Myocyte (in vitro differentiated cells): ENCODE results near the gene NUP62. TPM values are rescaled to one million over a fixed set of nuclear protein-coding genes. Genes with fewer than 3 reads are reported as not detected.

Experiments used
- DNase-seq: peaks from one replicate; pipeline ENCODE4 v3.0.0-alpha.2; 2012; ENCODE audit warnings: low read depth
- total RNA-seq: library from RNA; depleted of rRNA; stranded (reverse); fragments of >200 nt; gene quantifications from 2 replicates; pipeline ENCODE4 v1.2.3, GENCODE V29; 2014

NUP62 gene
- total RNA-seq, 1 donor from 2014 or later: 54.1 TPM

DNA sequence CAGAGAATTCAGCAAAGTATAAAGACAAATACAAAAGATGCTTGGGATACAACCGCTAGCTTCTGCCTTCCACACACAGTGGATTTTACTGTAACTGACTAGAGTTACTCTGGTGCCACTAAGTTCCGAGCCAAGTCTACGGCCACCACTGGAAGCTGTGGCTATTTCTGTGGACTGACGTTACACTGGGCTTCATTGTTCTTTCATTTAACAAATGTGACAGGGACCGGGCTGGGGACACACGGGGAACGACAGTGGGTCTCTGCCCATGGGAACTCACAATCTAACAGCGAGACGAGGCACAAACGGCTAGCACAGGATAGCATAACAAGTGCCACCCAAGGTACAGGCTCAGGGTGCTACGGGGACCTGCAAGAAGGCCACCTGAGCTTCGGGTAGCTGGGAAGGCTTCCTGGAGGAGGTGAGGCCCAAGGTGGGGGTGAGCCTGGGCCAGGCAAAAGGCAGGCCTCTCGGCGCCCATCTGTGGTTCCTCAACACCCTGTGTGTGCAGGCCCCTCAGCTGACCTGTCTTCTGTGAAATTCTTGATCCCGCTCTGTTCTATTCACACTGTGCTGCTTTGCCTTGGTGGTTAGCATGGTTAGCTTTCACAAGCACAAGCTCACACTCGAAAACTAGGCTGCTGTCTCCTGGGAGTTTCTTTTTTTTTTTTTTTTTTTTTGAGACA, 22.3 kb downstream of the NUP62 start:
- DNase-seq: no peak

DNA sequence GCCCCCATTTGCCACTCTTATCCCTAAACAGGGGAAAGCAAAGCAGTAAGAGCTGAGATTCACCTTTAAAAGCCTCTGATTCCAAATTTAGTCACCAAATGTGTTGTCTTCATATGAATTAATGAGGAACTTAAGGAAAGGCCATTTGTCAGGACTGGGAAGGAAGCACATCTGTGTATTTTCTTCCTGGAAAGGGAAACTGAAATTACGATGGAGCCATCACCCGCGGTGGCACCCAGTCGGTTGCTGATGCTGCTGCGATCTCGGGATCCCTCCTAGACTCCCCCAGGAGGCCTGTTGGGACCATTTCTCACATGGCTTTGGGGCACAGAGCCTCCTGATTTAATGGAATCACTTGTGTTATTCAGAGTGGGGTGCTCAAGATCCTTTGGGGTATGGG, 25.2 kb downstream of the NUP62 start:
- no peak for DNase-seq

DNA sequence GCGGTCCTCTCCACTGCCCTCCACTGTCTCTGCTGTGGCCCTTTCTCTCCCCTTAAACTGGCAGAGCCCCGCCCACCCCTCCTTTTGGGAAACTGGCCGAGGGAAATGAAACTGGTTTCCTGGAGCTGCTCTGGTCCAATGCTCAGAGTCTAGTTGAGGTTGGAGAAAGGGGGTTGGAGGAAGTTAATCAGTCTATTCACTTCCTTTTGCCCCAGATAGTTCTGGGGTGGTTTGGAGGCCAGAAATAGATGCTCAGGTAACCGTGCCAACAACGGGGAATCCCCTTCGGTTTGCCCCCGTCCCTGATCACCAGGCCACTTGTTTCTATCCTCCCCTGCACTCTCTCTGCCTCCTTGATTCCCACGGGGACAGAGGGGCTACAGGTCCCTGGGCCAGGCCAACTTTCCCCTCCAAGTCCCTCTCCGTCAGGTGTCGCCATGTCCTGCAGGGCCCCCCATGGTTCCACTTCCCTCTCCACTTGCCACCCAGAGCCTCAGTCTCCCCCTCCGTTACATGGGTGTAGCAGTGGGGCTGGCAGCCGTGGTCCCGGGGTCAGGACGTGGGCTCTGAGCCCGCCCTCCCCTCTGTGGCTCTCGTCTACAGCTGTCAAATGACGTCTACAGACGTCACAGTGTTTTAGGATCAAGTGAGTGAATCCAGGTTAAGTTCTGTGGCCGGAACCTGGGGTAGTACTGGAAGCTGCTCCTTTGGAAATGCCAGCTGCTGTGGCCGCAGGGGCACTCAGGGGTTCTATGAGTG, 32.3 kb downstream of the NUP62 start, which contains the start of gene IL4I1:
Gene IL4I1 (minus strand): TSS at position 25 of the 759 bp plus-strand sequence. CDS start 727 bp downstream, outside the sequence.
- DNase-seq: peak; percentile 61

DNA sequence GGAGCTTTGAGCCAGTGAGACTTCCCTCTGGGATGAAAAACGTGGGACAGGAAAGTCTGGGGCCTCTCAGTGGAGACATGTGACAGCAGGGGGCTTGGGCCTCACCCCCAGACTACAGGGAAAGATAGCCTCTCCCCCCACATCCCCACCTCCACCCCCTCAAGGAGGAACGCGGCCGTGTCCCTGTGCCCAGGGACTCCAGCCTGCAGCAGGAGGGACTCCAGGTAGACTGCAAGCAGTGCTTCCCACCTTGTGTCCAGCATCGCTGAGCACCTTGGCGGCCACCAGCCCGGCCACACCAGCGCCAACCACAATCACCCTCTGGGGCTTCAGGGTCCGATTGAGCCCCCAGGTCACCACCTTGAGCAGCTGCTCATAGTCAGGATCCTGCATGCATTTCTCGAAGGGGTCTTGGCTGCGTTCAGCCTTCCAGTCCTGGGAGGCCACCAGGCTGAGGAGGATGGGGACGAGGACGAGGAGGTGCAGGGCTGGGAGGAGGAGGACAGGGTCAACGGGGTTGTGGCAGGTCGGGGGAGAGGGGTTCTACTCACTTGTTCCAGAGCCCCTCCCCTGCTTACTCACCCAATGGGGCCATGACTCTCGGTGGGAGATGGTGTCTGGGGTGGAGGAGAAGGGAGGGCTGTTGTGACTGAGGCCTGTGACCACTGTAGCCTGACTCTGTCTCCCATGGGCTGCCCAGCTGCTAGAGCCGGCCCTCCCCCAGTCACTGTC, 33.6 kb downstream of the NUP62 start:
- DNase-seq: no peak

DNA sequence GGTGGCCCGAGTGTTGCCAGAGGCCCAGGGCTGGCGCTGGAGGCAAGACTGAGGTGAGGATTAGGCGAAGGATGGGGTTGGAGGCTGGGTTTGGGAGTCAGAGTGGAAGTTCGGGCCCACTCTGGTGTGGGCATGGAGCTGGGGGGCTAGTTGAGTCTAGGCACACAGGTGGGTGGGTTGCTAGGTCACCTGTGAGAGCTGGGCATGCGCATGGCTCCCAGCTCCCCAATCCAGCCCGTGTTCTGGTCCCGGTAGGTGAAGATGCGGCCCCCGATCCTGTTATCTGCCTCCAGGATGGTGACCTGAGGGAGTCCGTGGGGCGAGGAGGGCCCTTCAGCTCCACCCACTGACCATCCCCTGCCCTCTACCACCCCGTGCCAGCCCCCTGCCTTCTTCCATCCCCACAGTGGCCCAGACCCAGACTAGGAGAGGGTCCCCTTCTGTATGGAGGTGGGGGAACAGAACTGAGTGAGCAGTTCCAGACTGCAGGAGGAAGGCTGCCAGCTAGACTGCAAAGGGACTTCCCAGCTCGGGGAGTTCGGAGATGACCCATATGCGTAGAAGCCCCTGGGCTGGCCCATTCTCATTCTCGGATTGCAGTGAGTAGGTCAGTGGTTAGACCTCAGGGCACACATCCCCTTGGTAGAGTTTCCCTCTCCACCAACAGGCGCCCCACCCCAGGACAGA, 34.3 kb downstream of the NUP62 start:
- DNase-seq: no peak

DNA sequence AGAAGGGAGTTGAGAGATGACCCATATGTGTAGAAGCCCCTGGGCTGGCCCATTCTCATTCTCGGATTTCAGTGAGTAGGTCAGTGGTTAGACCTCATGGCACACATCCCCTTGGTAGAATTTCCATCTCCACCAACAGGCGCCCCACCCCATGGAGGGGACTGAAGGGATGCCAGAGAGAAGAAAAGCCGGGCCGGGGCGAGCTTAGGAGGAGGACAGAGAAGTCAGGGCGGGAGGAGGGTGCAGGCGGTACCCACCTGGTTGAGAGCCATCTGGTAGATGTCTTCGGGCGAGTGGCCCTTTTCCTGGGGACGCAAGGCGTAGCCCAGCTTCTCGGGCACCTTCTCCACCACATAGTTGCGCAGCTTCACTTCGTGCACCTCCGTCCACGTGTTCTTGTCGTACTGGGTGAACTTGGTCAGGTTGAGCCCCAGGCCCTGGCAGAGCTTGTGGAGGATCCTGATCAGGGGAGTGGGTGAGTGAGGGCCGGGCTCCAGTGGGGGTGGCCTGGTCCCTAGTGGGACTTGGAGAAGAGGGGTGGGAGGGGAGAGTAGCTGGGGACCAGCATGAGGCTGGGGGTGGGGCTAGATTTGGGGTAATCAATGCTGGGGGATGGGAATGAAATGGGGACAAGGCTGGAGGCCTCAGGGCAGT, 35.2 kb downstream of the NUP62 start:
- no peak for DNase-seq

DNA sequence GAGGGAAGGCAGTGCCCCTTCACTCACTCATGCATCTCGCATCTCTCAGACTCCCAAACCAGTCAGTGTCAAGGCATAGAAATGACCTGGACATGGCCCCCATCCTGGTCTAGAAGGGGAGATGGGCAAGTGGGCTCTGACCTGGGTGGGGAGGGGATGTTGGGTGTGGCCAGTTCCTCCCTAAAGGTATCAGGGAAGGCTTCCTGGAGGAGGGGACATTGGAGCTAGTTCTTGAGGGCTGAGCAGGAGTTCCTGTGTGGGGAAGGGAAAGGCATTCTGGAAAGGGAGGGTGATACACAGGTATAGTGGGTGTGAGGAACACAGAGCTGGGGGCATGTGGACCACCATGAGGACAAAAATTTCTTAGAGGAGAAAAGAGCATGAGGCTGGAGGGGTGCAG, 36.6 kb downstream of the NUP62 start:
- DNase-seq: no peak

DNA sequence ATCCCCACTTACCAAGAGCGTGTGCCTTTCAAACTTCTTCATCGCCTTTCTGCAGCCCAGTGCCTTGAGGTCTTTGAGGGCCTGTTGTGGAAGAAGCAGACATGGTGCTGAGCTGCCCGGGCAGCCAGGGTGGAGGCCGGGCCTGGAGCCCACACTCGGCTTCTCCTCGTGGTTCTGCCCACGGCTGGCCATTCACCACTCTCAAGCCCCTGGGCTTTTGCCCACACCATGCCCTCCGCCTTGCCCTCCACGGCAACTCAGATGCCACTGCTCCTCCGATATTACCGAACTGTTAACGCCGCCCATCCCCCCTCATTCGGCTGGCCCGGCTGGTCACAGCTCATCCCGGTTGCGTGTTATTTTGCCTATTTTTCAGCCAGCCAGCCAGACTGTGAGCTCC, 37.9 kb downstream of the NUP62 start:
- no peak for DNase-seq

DNA sequence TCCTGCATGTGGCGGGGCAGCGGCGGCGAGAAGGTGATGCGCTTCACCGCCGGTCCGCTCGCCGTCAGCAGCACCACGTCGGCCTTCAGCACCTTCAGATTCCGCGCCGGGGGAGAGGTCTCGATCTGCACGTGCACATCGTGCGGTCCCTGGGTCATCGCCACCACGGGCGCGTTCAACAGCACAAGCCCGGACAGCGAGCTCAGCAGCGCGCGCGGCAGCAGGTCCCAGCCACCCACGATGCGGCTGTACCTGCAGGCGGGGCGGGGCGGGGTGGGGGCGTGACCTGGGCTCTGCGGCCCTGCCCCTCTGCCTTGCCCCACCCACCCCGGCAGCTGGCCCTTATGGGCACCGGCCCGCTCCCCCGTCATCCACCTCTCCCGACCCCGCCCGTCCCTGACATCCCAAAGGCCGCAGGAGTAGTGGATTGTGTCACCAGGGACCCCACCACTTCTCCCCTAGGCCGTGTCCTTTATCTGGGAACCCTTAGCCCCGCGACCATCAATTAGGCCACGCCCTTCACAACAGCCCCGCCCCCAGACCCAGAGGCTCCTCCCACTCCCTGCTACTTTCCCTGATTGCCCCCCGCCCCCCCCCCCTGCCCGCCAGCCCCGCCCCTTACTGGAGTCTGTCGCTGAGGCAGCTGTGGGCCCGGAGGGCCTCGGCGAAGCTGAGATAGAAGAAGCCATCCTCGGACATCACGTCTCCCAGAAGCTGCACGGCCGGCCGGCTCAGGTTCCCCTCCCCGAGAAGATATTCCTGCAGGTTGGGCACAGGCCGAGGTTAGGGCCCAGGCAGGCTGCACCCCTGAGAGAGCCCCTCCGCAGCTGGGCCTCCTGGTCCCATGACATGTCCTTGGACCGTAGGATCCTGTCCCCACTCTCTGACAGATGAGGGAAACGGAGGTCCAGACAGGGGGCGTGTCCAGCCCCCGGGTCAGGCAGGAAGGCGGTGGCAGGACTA, 38.7 kb downstream of the NUP62 start:
- DNase-seq: no peak

DNA sequence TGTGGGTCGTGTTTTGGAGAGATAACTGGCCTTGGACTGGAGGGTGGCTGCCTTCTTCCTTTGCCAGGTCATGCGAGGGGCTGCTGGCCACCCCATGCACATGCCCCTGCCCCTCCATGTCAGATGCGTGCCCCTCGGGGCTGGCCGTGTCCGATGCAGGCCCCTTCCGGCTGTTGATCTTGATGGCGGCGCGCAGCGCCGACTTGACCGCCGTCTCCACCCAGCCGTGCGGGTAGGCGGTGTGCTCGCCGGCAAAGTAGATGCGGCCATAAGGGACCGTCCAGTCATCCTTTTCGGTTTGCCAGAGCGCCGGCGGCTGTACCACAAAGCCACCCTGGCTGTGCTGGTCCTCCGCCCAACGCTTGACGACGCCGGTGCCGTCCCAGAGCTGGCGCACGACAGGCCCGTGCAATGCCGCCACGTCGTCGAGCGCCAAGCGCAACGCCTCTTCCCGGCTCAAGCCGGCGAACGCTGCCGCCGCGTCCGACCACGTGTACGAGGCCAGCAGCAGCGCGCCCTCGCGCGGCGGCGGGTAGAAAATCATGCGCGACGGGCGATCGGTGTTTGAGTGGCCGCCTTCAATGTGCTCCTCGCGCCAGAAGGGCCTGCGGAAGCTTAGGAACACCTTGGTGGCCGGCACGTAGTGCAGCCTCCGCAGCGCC, 39.5 kb downstream of the NUP62 start:
- no peak for DNase-seq

DNA sequence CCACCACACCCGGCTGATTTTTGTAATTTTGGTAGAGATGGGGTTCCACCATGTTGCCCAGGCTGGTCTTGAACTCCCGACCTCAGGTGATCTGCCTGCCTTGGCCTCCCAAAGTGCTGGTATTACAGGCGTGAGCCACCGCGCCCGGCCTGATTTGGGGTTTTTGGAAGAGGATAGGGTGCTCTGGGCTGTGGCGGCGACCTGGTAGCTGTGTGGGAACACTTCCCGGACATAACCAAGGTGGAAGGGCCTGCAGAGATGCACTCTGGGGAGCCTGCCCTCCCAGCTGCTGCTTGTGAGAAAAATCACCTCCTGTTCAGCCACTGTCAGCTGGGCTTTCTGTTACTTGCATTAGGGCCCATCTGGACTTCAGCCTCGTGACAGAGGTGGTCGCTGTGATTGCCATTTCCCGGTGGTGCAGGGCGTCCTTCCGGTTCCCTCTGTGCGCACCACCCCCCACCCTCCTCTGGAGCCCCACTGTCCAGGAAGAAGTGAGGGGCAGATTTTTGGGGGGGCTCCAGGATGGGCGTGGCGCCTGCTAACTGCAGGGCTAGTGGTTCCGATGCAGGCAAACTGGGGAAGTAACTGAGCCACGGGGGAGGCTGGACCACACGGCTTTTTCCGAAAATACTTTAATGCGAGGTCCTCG, 40.1 kb downstream of the NUP62 start:
- no peak for DNase-seq

DNA sequence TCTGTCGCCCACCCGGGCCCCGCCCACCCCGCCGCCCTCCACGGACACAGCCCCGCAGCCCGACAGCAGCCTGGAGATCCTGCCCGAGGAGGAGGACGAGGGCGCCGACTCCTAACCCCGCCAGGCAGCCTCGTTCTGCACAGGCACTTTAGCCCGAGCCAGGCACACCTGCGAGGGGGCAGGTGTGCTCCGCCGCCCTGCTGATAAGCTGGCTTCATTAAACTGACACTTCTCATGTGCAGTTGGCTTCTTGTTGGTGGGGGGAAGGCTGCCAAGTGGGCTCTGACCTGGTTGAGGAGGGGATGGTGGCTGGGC, 40.8 kb downstream of the NUP62 start:
- no peak for DNase-seq

DNA sequence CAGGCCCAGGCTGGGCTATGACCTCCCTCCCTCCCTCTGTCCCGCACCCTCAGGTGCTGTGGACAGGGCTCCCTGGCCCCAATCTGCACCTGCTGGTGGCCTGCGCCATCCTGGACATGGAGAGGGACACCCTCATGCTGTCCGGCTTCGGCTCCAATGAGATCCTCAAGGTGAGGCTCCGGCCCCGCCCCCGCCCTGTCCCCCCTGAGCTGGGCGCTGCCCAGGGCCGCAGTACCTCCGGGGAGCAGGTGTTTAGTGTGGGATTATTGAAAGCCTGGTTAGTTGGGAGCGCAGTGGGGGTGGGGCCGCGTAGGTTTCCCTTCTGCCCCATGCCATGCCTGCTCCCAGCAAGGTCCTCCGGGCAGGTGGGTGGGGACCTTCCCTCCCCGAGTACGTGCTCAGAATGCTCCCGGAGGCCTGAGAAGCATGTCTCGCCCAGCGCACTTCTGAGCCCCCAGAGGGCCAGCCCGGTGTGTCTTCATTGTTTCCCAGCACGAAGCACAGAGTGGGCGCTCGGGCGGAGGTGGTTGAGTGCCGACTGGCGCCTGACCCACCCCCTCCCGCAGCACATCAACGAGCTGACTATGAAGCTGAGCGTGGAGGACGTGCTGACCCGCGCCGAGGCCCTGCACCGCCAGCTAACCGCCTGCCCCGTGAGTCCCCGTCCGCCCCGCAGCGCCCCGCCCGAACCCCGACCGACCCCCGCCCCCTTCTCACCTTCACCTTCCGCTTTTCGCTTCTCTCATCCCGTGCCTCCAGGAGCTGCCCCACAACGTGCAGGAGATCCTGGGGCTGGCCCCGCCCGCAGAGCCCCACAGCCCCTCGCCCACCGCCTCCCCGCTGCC, 41.4 kb downstream of the NUP62 start:
- no peak for DNase-seq

DNA sequence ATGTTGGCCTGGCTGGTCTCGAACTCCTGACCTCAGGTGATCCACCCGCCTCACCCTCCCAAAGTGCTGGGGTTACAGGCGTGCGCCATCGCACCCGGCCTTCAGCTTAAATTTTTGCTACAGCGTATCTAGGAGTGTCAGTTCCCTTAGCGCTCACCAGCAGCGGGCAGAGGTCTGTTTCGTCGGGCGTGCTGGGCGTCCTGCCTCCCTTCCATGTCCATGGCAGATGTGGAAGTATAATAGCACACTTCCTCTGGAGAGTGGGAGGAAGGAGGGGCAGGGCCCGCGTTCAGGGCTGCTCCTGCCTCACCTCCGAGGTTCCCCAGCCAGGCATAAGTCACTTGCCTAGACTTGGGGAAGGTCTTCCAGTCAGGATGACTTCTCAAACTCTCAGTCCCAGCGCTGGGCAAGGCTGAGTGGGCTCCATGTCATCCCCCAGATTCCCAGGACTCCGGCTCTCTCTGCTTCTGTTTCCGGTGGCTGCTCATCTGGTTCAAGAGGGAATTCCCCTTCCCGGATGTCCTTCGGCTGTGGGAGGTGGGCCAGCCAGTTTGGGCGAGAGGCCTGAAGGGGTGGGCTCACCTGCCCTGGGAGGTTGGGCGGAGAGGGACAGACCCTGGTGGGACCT, 42.2 kb downstream of the NUP62 start:
- DNase-seq: no peak

DNA sequence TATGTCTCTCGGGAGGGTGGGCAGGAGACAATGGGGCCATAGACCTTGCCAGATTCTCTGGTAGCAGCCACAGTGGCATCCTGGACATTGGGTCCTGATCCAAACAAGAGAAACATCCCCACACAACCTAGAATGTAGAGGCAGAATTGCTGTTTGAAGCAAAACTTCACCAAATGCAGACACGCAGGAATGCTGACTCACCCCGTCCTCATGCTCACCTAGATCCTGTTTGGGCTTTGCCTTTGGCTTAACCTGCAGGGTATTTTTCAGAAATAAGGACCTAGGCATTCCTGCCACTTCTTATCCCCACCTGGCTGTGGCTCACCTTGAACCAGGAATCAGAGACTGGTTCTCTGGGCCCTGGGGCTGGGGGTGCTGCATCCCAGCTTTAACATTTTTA, 44.5 kb downstream of the NUP62 start:
- DNase-seq: no peak

DNA sequence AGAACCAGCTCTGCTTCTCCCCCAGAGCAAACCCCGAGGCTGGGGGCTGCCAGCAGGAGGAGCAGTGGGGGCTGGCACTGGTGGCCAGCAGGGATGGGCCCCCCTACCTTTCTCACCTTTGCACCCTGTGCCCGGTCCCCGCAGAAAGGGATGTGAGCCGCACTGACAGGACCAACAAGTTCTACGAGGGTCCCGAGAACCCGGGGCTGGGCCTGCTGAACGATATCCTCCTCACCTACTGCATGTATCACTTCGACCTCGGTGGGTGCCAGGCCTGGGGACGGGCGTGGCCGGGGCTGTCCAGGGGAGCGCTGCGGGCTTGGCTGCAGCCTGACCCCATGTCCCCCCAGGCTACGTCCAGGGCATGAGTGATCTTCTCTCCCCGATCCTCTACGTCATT, 45.2 kb downstream of the NUP62 start:
- no peak for DNase-seq

DNA sequence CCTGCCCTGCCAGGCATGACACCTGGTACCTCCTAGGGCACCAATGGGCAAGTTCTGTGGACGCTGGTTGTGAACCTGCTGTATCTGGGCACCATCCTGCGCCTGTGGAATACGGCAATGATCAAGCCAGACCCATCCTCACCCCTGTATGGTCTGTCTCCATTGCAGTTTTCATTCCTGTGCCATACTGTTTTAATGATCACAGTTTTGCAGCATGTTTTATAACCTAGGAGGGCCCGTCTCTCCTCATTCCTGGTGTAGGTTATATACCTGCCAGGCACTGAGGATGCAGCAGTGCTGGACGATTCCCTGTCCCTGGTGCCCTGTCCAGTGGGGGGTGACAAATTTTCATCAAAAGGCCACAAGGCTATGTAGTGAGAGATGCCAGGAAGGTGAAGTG, 46.2 kb downstream of the NUP62 start:
- DNase-seq: no peak

DNA sequence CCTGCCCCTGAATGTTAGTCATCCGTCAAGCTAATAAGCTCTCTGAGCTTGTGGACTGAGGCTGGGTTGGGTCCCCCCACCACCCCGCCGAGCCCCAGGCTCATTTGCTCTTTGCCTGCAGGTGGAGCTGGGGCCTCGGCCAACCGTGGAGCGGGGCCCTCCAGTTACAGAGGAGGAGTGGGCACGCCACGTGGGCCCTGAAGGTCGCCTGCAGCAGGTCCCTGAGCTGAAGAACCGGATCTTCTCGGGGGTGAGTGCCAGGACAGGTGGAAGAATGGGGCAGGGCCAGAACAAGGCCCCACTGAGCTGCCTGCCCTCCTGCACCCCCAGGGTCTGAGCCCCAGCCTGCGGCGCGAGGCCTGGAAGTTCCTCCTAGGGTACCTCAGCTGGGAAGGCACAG, 46.7 kb downstream of the NUP62 start:
- DNase-seq: no peak
